Hepatic stellate cell (primary cell): Measurements from ENCODE around the gene DAW1.
"Not testable (repeated sequence)": the region's sequence is repeated elsewhere in the genome, so short reads cannot be mapped to it uniquely, and the experiment has no call there.

Experiments used
- DNase-seq: peaks from one replicate; pipeline ENCODE4 v3.0.0; 2011; ENCODE audit warnings: low spot score

DAW1 gene

DNA sequence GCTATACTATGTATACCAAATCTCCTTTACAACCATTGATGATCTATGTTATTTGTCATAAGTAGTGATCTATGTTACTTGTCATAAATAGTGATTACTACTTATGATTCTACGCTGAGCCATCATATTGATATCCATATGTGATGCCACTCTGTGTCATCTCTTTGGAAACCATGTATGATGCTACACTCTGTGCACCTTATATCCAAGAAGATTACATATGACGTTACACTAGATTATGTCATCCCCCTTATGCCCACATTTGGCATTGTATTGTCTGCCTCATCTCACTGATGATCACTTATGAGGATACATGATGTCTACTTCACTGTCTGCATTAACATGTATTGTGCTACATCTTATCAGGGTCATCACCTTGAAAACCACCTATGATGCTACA, 42.9 kb downstream of the DAW1 start:
- no peak for DNase-seq

DNA sequence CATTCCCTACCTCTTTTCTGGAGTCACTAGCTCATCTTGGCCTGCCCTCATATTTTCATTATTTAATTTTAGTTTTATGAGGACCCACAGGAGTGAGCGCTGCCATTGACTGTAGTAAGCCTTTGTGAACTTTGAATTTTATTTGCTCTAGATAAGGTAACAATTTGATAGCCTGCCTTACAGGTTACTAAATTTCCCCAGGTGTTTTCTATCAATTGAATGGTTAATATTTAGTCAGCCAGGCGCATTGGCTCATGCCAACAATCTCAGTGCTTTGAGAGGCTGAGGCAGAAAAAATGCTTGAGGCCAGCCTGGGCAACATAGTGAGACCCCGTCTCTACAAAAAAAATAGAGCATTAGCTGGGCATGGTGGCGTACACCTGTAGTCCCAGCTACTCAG, 50.2 kb downstream of the DAW1 start:
- DNase-seq, result no peak

DNA sequence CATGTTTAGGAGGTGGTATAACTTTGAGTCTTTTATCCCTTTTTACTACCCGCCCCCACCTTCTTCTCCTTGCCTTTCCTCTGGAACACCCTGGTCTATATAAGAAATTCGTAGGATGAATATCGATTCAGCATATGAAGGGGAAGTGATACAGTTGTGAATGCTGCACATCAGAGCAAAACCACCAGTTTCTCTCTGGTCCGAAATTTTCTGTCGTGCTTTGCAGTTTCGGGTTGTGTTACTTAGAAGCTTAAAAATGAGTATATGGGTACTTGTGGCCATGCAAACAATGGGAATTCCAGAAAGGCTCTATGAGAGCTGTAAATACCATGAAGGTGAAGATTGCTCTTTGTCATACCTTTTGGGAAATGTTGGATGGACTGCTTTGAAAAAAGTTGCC, 60.6 kb downstream of the DAW1 start:
- no peak for DNase-seq

DNA sequence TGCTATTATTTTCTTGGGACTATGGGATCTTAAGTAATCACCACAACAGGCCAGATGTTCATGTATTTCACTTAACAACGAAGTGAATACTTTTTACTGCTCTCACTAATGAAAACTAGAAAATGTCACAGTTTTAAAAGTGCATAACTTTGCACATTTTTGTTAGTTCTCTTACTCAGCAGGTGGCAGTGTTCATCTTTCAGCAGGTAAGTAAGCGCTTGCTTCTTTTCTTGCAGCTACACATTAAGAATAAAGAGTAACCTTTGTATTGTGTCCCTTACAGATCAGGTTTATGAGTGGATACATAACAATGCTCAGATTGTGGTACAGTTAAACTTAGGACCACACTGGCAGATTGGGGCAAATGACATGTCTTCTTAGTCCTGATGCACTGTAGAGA, 61.0 kb downstream of the DAW1 start:
- DNase-seq, result no peak

DNA sequence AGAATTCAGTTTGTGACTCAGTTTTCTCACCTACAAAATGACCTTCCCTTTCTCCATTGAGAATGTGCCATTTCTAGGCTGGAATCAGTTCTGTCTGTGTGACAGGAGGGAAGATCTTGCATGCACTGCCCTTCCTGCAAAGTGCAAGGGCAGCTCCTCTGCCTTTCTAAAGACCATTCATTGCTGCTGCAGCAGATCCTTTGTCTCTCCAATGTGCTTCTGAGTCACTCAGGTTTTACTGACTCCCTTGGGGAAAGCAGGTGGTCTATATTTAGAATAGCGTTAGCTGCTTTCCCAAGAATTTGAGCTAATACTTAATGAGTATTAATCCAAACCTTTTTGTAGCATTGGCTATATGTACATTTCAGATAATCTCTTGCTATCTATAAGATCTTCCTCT, 62.5 kb downstream of the DAW1 start:
- no peak for DNase-seq

DNA sequence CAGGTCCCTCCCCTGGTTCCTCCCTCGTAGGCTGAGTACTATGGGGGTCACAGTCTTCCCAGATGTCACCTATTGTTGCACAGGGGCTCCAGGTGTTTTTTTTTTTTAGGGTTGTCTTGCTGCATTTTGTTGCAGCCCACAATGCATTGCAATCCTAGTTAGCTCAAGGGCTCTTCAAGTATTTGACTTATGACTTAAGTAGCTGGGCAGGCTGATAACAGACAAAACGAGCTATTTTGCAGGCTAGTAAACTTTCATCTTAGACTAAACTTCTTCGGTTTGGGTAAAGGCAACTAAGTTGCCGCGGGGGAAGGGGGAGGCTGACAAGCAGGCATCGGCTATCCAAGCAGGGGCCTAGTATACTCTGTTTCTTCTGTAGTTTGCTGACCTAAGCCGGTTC, 64.8 kb downstream of the DAW1 start:
- DNase-seq, result not testable (repeated sequence)

DNA sequence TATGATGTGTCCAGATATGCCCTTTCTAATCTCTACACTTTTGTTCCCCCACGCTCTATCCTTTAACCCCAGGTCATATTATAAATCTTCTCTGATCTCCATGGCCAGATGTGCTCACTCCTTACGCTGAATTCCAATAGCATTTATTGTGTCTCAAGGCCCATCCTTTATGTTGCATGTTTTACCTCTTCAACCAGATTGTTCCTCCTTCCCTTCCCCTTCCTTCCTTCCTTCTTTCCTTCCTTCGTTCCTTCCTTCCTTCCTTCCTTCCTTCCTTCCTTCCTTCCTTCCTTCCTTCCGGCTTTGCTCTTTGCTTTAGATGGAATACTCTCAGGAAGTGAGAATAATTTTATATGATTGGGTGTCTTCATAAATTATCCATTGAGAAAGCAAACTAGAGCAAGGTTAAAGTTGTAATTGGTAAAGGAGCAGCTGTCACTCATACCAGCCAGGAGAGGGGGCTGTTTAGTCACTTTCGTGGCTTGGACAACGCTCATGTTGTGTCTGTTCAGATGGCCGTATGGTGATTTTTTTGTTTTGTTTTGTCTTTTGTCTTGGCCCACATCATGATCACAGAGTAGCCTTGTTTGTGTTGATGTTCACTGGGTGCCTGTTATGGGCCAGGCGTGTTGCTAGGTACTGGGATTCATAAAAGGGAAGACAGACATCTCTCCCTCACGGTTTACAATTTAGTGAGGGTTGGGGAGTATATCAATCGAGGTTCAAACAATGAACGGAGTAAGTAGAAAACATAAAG, 68.0 kb downstream of the DAW1 start:
- DNase-seq, result peak; percentile 5

DNA sequence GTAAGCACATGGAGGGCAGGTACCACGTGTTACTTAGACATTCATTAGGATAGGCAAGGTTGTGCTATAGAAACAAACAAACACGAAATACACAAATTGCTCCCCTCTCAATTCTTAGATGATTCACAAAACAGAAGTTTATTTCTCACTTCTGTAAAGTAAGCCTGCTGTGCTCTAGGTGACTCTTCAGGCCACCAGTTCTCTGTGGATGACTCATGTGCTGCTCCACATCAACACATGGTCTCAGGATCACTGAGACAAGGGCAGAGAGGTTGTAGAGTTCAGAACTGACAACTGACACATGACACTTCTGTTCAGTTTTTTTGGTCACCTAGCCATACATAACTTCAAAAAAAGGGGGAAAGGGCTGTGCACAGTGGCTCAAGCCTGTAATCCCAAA, 70.6 kb downstream of the DAW1 start:
- DNase-seq, result no peak

DNA sequence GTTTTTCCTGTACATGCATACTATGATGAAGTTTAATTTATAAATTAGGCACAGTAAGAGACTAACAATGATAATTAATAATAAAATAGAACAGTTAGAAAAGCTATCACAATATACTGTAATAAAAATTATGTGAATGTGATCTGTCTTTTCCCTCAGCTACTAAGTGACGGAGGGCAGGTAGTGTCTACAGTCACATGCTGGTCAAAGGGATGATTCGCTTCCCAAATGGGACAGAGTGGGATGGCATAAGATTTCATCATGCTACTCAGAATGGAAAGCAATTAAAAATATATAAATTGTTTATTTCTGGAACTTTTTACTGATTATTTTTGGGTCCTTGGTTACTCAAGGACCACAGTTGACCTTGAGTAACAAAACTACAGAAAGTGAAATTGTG, 71.5 kb downstream of the DAW1 start:
- no peak for DNase-seq

DNA sequence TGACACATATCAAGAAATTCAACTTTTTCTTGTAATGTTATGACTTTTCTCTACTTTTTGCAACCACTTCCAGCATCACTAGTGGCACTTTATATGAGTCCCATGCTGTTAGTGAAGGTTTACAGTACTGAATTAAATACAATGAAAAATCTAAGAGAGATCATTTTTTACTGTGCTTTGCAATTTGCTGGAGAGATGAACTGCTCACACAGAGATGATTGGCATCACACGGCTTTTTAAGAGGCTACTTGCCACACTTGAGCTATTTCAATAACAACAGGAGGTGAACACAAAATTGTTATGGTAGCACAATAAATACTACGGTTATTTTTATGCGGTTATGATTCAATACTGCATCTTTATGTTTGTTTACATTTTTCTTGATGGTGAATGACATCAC, 88.9 kb downstream of the DAW1 start:
- DNase-seq, result no peak

DNA sequence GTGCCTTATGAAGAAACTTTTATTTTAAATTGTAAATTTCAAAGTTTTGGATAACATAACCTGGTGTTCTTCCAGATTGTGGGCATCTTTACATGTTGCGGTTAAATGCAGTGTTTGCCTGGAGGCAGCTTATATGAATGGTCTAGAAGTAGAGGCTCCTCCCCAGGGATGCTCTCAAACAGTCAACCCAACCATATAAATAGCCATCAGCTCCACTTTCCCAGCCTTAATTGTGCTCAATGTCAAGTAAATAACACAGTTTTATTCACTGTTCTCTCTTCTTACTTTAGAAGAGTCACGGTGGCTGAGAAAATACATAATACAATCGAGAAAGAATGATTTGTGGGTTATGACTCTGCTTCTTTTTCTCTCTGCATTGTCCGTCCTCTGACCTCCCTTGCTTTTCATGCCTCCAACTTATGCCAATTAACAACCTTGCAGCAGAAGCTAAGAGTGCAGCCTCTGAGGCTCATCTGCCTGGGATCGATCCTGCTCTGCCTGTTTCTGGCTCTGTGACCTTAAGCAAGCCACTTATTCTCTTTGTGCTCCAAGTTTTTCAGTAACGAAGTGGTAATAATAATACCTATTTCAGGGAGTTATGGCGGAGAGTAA, 100.3 kb downstream of the DAW1 start:
- DNase-seq, result no peak

DNA sequence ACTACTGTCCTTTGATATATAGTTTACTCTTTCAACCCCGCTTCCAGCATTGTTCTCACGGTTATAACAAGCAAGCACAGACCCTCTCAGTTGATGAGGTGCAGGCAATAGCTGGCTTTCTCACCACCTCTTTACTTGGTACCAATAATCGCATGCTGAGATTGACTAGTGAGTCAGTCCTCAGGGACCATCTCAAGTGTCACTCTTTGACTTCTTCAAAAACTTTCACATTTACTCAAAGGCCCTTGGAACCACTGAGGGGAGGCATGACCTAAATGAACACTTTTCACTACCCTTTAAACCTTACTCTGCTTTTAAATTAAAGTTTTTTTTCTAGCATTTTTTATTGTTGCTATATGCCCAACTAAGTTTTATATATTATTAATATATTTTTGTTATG, 101.8 kb downstream of the DAW1 start:
- no peak for DNase-seq
